Measurements from ENCODE around the gene KCND3.

DNA sequence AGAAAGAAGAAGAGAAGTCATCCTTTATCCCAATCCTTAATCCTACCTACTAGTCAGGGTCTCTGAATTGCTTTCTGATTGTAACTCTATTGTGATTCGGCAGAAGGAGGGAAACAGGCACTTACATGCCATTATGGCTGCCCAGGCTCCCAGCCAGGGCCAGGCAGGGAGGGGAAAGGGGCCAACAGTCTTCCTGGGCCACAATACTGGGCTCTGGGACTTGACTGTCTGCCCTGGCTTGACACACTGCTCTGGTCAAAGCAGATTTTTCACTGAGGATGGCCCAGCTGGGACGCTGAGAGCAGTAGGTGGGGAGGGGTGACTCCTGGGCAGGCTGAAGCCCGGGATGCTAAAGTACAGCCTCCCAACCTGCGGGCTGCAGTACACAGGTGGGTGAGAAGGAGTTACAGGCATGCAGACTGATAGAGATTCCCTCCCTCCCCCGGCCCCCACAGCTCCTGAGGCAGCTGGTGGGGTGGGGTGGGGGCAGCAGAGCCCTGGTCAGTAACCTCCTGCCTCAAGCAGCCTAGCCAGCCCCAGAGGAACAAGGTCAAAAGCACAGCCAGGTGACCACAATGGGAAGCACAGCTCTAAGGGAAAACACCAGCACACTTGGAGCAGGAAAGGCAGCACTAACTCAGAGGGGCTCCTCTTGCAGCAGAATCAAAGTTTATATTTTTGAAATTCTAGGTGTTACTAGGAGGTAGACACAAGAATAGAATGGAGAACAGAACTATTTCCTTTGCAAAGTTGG, 25.3 kb downstream of the KCND3 start:
- TF ChIP-seq, protein P1, sequence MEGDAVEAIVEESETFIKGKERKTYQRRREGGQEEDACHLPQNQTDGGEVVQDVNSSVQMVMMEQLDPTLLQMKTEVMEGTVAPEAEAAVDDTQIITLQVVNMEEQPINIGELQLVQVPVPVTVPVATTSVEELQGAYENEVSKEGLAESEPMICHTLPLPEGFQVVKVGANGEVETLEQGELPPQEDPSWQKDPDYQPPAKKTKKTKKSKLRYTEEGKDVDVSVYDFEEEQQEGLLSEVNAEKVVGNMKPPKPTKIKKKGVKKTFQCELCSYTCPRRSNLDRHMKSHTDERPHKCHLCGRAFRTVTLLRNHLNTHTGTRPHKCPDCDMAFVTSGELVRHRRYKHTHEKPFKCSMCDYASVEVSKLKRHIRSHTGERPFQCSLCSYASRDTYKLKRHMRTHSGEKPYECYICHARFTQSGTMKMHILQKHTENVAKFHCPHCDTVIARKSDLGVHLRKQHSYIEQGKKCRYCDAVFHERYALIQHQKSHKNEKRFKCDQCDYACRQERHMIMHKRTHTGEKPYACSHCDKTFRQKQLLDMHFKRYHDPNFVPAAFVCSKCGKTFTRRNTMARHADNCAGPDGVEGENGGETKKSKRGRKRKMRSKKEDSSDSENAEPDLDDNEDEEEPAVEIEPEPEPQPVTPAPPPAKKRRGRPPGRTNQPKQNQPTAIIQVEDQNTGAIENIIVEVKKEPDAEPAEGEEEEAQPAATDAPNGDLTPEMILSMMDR (IDR thresholded peaks at IDR 0.05) = no peak
- no peak for TF ChIP-seq POLR2A (IDR thresholded peaks at IDR 0.05)
